Measurements from ENCODE around the gene STX8. TPM values are rescaled to one million over a fixed set of nuclear protein-coding genes. Genes with fewer than 3 reads are reported as not detected.

The STX8 gene
- total and polyA plus RNA-seq, 8 donors = 21.6 to 559 (median 75.0) TPM

GRCh38 chr17:9205520-9206409 is 369.9 kb downstream of the STX8 start:
- Histone ChIP-seq H3K27ac (peak overlapping the region in 2 of 5 donors; percentile 27 to 52), H3K4me3 (no peak overlapping the region), H3K36me3 (no peaks in the 10 kb centered on the region), H3K27me3 (no peaks in the 10 kb centered on the region), H3K9me3 (no peaks in the 10 kb centered on the region), H3K4me1 (peaks cover 5 to 26% (median 14%) of the 10 kb centered on the region in 4 donors)
- DNase-seq = no peak
- intact Hi-C loops (cut with DNase I; ENCODE audit: low total_unique reads) = no loop called here
- TF ChIP-seq CTCF (IDR thresholded peaks at IDR 0.05) = no peak
- no peak for TF ChIP-seq POLR2AphosphoS5 (IDR thresholded peaks at IDR 0.05)
- TF ChIP-seq POLR2A (IDR thresholded peaks at IDR 0.05) = no peak
- no peak for TF ChIP-seq EP300 (IDR thresholded peaks at IDR 0.05)
- WGBS, 5 donors = 80 to 89% (median 82%) methylated on average over 12 to 14 of the region's 14 CpGs

GRCh38 chr17:9204637-9205329 is 370.8 kb downstream of the STX8 start:
- TF ChIP-seq EP300 (IDR thresholded peaks at IDR 0.05) (no peak), CTCF (IDR thresholded peaks at IDR 0.05) (no peak), POLR2AphosphoS5 (IDR thresholded peaks at IDR 0.05) (no peak), POLR2A (IDR thresholded peaks at IDR 0.05) (no peak)
- no peak overlapping the region for H3K4me3 ChIP-seq
- WGBS, 5 donors = 69 to 88% (median 85%) methylated on average over 3 to 5 of the region's 5 CpGs
- no peak for DNase-seq
- no peak overlapping the region for H3K27ac ChIP-seq
- no peaks in the 10 kb centered on the region for H3K27me3 ChIP-seq
- no peaks in the 10 kb centered on the region for H3K9me3 ChIP-seq
- no peaks in the 10 kb centered on the region for H3K36me3 ChIP-seq
- peaks cover 5 to 26% (median 14%) of the 10 kb centered on the region in 4 donors for H3K4me1 ChIP-seq
- intact Hi-C loops (cut with DNase I; ENCODE audit: low total_unique reads) = no loop called here

DNA sequence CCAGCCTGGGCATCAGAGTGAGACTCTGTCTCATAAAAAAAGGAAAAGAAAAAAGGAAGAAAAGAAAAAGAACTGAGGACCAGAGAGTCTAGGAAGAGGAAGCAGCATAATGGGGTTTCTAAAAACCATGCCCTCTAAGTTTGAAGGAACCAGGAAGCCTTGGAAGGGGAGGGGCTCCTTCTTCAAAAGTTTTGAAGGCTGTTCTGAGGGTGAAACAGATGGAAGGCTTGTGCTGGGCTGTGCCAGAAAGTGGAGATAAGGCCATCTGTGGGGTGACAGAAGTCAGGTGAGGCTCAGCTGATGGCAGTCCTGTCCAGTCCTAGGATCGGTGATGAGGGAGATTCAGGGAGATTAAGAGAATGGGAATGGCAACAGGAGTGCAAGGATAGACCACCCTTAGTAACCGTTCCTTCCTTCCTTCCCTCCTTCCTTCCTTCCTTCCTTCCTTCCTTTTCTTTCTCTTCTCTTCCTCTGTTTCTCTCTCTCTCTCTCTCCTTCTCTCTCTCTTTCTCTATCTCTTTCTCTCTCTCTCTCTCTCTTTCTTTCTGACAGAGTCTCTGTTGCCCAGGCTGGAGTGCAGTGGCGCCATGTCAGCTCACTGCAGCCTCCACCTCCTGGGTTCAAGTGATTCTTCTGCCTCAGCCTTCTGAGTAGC is 371.7 kb downstream of the STX8 start:
- 63 to 85% (median 82%) methylated on average over 3 of the region's 3 CpGs for WGBS, 5 donors
- no peak for DNase-seq
- no peaks in the 10 kb centered on the region for H3K27me3 ChIP-seq
- no peak overlapping the region for H3K27ac ChIP-seq
- no peak for TF ChIP-seq POLR2A (IDR thresholded peaks at IDR 0.05)
- TF ChIP-seq POLR2AphosphoS5 (IDR thresholded peaks at IDR 0.05) = no peak
- TF ChIP-seq CTCF (IDR thresholded peaks at IDR 0.05) = no peak
- no peak for TF ChIP-seq EP300 (IDR thresholded peaks at IDR 0.05)
- H3K9me3 ChIP-seq = no peaks in the 10 kb centered on the region
- no peak overlapping the region for H3K4me3 ChIP-seq
- intact Hi-C loops (cut with DNase I; ENCODE audit: low total_unique reads) = no loop called here
- peaks cover 5 to 26% (median 14%) of the 10 kb centered on the region in 4 donors for H3K4me1 ChIP-seq
- H3K36me3 ChIP-seq = no peaks in the 10 kb centered on the region

DNA sequence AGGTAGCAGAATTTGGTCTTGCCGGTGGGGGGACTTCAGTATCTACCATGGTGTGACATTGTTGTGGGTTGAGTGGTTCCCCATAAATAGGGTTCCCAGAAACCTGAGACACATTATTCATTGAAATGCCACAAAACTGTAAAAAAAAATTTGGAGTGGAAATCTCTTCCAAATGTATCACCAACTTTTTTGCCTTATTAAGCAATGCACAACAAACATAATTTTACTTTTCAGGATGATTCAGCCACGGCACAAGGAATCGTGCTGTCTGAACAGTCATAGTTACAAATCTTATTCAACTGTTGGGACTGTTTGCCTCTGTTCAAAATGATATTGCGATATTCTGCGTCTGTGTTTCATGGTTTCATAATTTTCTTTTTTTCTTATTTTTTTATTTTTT is 373.1 kb downstream of the STX8 start:
- H3K27ac ChIP-seq = no peak overlapping the region
- intact Hi-C loops (cut with DNase I; ENCODE audit: low total_unique reads) = no loop called here
- no peaks in the 10 kb centered on the region for H3K27me3 ChIP-seq
- peaks cover 5 to 25% (median 14%) of the 10 kb centered on the region in 4 donors for H3K4me1 ChIP-seq
- WGBS, 5 donors = 86 to 94% (median 89%) methylated on average over 5 of the region's 5 CpGs
- TF ChIP-seq POLR2A (IDR thresholded peaks at IDR 0.05) = no peak
- TF ChIP-seq CTCF (IDR thresholded peaks at IDR 0.05) = no peak
- no peak for TF ChIP-seq EP300 (IDR thresholded peaks at IDR 0.05)
- TF ChIP-seq POLR2AphosphoS5 (IDR thresholded peaks at IDR 0.05) = no peak
- no peak overlapping the region for H3K4me3 ChIP-seq
- no peak for DNase-seq
- peaks cover 0 to 3% (median 0%) of the 10 kb centered on the region in 4 donors for H3K36me3 ChIP-seq
- H3K9me3 ChIP-seq = no peaks in the 10 kb centered on the region

Data from stomach (tissue), 9 donors.